OCI-LY1 (cell line): ENCODE results near the gene NAA40.

Experiments used
- EZH2 ChIP-seq: fragments of 200-600 bp; sonication (generic), shearing (Covaris generic); IDR thresholded peaks from 2 replicates; pipeline ENCODE4 v1.8.0; 2017; ENCODE audit warnings: borderline replicate concordance, mixed run types, mild to moderate bottlenecking, antibody characterized with exemption, low read length, moderate library complexity, mixed read lengths
- TF ChIP-seq, protein P1 (sequence below): fragments of 200-600 bp; sonication (generic), shearing (Covaris generic); IDR thresholded peaks from 2 replicates; pipeline ENCODE4 v1.5.1; 2017; ENCODE audit warnings: mild to moderate bottlenecking, antibody characterized with exemption, low read length, moderate library complexity, mixed read lengths

DNA sequence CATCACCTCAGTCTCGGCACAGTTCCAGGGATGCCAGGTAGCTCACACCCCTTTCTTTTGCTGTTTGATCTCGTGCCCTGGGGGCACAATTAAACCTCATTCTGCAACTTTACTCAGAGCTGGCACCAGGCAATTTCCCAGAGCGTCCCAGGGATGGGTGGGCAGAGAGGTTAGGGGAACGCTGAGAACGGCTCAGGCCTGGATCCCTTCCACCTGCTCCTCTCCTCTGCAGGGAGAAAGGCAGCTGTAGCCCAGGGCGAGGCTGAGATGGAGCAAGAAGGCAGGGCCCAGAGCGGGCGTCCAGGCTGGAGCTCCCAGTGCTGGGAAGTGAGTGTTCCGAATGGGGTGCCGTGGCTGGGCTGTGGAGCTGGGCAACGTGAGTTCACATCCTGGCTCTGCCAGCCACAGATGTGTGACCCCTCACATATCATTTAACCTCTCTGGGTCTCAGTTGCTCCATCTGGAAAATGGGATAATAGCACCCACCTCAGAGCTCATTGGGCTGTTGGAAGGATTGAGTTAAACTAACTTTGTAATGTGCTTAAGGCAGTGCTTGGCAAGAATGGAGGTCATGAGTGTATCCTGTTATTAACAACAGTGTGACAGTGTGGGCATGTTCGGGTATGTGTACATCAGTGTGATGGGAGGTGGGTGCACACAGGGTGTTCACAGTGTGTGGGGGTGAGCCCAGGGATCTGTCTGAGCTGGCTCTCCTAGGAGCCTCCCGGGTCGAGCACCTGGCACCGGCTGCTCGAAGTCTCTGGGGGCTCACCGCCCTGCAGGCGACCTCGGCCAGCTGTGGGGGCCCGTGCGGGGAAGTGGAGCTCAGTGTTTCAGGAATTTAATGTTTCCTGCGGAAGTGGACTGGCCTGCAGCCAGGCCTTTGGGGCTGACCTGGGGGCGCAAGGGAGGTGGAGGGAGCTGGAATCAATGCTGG lies 63.0 kb downstream of the NAA40 start:
- TF ChIP-seq, protein P1, sequence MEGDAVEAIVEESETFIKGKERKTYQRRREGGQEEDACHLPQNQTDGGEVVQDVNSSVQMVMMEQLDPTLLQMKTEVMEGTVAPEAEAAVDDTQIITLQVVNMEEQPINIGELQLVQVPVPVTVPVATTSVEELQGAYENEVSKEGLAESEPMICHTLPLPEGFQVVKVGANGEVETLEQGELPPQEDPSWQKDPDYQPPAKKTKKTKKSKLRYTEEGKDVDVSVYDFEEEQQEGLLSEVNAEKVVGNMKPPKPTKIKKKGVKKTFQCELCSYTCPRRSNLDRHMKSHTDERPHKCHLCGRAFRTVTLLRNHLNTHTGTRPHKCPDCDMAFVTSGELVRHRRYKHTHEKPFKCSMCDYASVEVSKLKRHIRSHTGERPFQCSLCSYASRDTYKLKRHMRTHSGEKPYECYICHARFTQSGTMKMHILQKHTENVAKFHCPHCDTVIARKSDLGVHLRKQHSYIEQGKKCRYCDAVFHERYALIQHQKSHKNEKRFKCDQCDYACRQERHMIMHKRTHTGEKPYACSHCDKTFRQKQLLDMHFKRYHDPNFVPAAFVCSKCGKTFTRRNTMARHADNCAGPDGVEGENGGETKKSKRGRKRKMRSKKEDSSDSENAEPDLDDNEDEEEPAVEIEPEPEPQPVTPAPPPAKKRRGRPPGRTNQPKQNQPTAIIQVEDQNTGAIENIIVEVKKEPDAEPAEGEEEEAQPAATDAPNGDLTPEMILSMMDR: no peak
- no peak for TF ChIP-seq EZH2
